A549 treated with Mapracorat at 1 μM for 4 hours (cell line): Measurements from ENCODE around the gene STOML2. TPM values are rescaled to one million over a fixed set of nuclear protein-coding genes. Genes with fewer than 3 reads are reported as not detected.

ENCODE experiments used
- total RNA-seq: library from RNA; stranded (reverse); fragments of 200-300 nt; extraction: Qiagen RNA extraction; gene quantifications from 5 replicates; pipeline ENCODE4 v1.2.3, GENCODE V29; 2022

The STOML2 gene
- 210 to 269 TPM (median 245 TPM) in 5 replicates for total RNA-seq

DNA sequence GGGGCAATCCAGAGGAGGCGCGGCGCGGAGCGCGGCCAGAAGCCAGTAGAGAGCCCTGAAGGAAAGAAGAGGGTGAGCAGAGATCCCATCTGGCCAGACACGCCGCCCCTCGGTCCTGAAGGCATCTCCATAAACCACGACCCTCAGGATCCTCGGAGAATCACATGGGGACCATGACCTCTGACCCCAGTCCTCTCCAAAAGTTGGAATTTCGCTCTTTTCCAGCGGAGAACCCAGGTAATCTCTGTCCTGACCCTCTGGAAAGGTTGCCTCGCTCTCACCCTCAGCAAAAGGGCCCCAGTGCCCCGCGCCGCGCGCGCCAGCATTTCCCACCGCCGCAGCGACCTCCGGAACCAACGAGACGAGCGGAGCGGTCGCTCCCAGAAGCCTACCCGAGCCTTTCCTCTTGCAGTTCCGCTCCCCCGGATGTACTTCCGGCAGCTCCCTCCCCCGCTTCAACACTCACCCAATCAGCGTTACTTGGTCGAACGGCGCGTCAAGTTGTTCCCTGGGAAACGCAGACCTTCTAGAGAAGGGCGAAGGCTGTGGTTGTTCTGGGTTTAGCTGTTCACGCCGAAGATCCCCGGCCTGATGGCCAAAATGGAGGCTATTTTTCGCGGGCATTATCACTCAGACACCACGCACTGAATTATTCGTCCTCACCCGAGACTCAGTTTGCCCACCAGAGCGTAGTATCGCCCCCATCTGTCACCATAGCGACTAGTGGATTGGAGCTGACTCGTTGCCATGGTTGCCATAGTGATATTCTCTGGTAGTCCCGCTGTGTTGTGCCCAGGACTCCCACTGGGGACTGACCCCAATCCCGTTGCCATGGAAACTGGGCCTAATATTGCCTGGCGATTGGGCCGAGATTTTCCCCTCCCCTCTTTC, at the start of gene STOML2:
STOML2 (minus strand) TSS at position 363 of the 891 bp plus-strand sequence; CDS start at position 326, 37 bp downstream.

GRCh38 chr9:35115680-35116538, 13.0 kb upstream of the STOML2 start, which contains the start of gene ATOSB:
ATOSB (minus strand) TSS chr9:35115862; CDS start chr9:35108274, 7,588 bp downstream.

DNA sequence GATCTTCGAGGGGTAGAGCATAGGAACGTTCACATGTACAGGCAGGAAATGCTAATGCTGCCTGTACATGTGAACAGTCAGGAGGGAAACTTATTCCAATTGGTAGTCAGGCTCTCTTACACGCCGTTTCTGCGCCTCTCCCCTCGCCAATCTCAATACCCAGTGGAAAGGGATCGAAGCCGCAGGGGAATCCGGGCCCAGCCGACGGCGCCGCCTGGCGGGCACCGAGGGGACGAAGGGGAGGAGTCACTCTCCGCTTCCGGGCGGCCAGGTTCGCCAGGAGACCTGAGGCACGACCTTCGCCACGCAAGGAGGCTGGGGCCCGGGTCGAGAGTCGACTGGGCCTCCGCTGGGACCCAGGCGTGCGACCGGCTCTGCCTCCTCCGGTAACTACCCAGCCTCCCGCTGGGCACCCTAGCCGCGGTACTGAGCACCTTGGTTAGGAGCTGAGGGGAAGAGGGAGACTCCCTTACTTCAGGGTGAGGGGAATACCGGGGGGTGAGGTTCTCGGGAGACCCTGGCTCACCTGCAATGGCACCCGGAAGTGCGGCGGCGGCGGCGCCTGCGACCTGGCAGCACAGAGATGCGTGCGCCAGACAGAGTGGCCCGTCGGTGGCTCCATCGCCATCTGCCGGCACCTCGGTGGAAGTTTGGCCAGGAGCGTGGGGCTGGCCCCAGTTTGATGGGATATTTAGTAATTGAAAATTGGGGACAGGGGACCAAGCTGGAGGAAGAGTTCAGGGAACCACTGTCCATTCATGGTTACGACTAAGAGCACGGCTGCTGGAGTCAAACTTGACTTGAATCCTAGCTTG, 6.7 kb downstream of the STOML2 start, which contains the start of gene PIGO:
PIGO (minus strand) TSS at position 557 of the 815 bp plus-strand sequence. CDS start 1,026 bp downstream, outside the sequence.

GRCh38 chr9:35079426-35080341, 23.2 kb downstream of the STOML2 start, which contains the start of gene FANCG:
FANCG (minus strand) TSS chr9:35079942; CDS start chr9:35079524, 418 bp downstream.

GRCh38 chr9:35072461-35073278, 30.3 kb downstream of the STOML2 start, which contains the start of gene VCP:
VCP (minus strand) TSS chr9:35072625; CDS start chr9:35072353, 272 bp downstream.

Other genes starting within 250 kb of the STOML2 start
- gene PHF24, start 144.8 kb downstream of the STOML2 start, total RNA-seq, result 0.07 to 0.42 TPM (median 0.24 TPM) in 5 replicates
- 8.6 to 11.6 TPM (median 9.8 TPM) in 5 replicates for gene DNAJB5, start 113.4 kb downstream of the STOML2 start, total RNA-seq
- gene VCP, start 30.5 kb downstream of the STOML2 start, total RNA-seq, result 257 to 280 TPM (median 275 TPM) in 5 replicates
- 38.8 to 54.5 TPM (median 53.3 TPM) in 5 replicates for gene FANCG, start 23.2 kb downstream of the STOML2 start, total RNA-seq
- 38.2 to 53.0 TPM (median 50.8 TPM) in 5 replicates for gene PIGO, start 6.5 kb downstream of the STOML2 start, total RNA-seq
- gene ATOSB, start 12.7 kb upstream of the STOML2 start, total RNA-seq, result 8.1 to 12.5 TPM (median 11.1 TPM) in 5 replicates
- gene UNC13B, start 58.9 kb upstream of the STOML2 start, total RNA-seq, result 10.0 to 11.0 TPM (median 10.5 TPM) in 5 replicates